RWPE1 (cell line): ENCODE measurements around the gene USP13.
"Not testable (repeated sequence)": the region's sequence is repeated elsewhere in the genome, so short reads cannot be mapped to it uniquely, and the experiment has no call there.

ENCODE experiments used
- CTCF ChIA-PET: fragments of 350-600 bp; sonication (Branson Sonifier 250); formaldehyde crosslinking; extraction: SDS; loops from one replicate; lab custom pipeline; 2021; lab: Yijun Ruan, JAX
- POLR2A ChIA-PET: fragments of 400-600 bp; formaldehyde crosslinking; extraction: SDS; loops from one replicate; lab custom pipeline; 2020; ENCODE audit warnings: antibody characterized with exemption; ENCODE audit not compliant: low non-redundant PET; lab: Yijun Ruan, JAX
- DNase-seq: peaks from one replicate; pipeline ENCODE4 v3.0.0; 2012; ENCODE audit warnings: low spot score
- H3K27ac ChIP-seq: fragments of 450-650 bp; 2 replicates; pipeline ENCODE4 v1.5.1; 2017
- TF ChIP-seq, protein P1 (sequence below): fragments of 450-650 bp; conservative IDR thresholded peaks from 2 replicates; pipeline ENCODE4 v1.5.1; 2017; ENCODE audit warnings: low read depth, mild to moderate bottlenecking

Gene USP13

DNA sequence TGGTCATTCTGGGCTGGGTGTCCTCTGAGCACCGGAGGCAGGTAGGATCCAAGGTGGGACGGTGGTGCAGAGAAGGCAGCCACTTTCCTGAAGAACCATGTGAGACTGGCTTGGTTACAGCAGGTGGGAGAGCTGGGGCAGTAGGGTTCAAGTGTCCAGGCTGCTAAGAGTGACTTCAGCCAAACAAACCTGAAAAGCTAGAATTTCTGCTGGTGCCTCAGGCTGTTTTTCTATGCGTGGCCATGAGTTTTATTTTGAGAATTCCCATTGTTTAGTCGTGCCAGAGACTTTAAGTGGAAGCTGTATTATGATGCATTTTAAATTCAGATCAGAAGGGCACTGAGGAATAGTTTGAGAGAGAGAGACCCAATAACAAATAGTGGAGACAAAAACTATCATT is 20.1 kb downstream of the USP13 start:
- CTCF ChIA-PET, result no interaction called here
- TF ChIP-seq, protein P1, sequence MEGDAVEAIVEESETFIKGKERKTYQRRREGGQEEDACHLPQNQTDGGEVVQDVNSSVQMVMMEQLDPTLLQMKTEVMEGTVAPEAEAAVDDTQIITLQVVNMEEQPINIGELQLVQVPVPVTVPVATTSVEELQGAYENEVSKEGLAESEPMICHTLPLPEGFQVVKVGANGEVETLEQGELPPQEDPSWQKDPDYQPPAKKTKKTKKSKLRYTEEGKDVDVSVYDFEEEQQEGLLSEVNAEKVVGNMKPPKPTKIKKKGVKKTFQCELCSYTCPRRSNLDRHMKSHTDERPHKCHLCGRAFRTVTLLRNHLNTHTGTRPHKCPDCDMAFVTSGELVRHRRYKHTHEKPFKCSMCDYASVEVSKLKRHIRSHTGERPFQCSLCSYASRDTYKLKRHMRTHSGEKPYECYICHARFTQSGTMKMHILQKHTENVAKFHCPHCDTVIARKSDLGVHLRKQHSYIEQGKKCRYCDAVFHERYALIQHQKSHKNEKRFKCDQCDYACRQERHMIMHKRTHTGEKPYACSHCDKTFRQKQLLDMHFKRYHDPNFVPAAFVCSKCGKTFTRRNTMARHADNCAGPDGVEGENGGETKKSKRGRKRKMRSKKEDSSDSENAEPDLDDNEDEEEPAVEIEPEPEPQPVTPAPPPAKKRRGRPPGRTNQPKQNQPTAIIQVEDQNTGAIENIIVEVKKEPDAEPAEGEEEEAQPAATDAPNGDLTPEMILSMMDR, result no peak
- no peak overlapping the region for H3K27ac ChIP-seq
- POLR2A ChIA-PET, result no interaction called here
- peak; percentile 14 for DNase-seq

DNA sequence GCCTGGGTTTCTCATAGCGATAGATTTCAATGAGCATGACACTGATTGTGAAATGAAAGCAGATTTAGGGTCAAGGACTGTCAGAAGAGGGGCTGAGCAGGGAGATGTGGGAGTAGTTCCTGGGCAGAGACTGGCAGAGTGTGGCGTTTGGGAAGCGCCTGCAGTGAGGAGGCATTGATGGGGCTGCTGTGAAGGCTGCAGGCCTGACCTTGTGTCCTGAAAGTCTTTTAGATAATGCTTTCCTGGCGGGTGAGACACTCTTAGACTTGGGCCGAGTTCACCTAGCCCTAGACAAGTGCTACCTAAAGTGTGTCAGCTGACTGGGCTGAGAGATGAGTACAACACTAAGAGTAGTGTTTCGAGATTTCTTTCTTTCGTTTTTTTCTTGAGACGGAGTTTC is 20.7 kb downstream of the USP13 start:
- H3K27ac ChIP-seq, result no peak overlapping the region
- ChIA-PET CTCF (no interaction called here), POLR2A (no interaction called here)
- TF ChIP-seq, protein P1, result no peak
- no peak for DNase-seq

DNA sequence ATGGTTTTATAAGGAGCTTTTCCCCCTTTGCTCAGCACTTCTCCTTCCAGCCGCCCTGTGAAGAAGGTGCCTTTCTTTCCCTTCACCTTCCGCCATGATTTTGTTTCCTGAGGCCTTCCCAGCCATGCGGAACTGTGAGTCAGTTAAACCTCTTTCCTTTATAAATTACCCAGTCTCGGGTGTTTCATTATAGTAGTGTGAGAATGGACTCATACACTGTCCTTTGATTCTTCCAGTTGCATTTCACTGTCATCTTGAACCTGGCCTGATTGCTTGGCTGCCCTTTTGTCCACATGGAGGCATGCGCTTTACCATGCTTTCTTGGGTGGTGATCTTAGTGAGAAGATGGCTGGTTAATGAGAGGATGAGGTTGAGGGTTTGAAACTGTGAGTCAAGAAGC is 23.2 kb downstream of the USP13 start:
- H3K27ac ChIP-seq, result no peak overlapping the region

DNA sequence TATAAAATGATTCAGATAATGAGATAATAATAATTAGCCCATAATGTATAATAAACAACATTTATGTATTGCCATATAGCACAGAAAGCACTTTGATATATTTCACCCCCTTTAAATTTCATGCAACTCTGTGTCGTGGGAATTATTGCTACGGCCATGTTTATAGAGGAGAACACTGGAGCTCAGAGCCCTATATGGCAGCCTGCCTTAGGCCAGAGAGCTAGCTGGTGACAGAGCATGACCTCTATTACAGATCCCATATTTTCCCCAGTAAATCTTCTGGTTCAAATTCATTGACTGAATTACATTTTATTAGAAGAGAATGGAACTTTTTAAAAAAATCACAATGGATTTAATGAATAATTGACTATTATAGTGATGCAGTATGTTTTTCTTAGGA is 25.0 kb downstream of the USP13 start:
- ChIA-PET POLR2A (no interaction called here), CTCF (no interaction called here)
- H3K27ac ChIP-seq, result no peak overlapping the region
- TF ChIP-seq, protein P1, result no peak
- DNase-seq, result no peak

More for the DNA sequence above, 23.2 kb downstream of the USP13 start:
- ChIA-PET POLR2A (interaction anchor here (0.6 kb wide), 1 partner anchor 33 kb away, joined by 4 read pairs; no protein-coding TSS in a partner anchor), CTCF (interaction anchor here (1.5 kb wide), 1 partner anchor 26 kb away, joined by 5 read pairs; no protein-coding TSS in a partner anchor)
- TF ChIP-seq, protein P1, result no peak
- DNase-seq, result no peak

DNA sequence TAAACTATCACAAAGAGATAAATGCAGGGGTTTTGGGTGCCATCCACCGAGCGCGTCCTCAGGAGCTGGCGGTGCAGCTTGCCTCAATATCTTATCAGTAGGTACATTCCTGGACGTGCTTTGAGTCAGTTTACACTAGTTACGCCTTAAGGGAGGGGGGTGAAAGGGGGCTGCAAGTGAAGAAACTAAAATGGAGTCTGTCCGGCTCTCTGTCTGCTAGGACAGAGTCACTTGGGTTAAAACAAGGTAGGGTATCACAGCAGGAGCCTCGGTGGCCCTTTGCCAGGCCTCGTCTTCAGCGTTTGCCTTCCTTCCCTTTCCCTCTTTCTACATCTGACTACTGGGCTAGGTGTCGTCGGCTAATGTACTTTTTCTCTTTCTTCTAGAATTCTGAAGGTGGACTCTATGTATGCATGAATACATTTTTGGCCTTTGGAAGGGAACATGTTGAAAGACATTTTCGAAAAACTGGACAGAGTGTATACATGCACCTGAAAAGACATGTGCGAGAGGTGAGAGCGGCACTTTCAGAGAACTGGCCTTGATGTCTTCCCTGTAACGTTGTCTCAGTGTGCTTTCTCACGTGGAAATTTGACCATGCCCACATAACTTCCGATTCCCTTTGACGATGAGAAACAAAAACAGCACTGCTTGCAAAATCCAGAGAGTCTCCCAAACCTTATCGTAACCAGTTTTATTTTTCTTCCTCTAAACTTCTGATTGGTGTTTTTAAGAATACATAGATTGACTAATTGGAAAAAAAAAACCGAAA is 28.8 kb downstream of the USP13 start:
- ChIA-PET CTCF (interaction anchor here (0.7 kb wide), 1 partner anchor 32 kb away, joined by 13 read pairs; no protein-coding TSS in a partner anchor), POLR2A (no interaction called here)
- TF ChIP-seq, protein P1, result no peak
- no peak overlapping the region for H3K27ac ChIP-seq
- DNase-seq, result no peak

DNA sequence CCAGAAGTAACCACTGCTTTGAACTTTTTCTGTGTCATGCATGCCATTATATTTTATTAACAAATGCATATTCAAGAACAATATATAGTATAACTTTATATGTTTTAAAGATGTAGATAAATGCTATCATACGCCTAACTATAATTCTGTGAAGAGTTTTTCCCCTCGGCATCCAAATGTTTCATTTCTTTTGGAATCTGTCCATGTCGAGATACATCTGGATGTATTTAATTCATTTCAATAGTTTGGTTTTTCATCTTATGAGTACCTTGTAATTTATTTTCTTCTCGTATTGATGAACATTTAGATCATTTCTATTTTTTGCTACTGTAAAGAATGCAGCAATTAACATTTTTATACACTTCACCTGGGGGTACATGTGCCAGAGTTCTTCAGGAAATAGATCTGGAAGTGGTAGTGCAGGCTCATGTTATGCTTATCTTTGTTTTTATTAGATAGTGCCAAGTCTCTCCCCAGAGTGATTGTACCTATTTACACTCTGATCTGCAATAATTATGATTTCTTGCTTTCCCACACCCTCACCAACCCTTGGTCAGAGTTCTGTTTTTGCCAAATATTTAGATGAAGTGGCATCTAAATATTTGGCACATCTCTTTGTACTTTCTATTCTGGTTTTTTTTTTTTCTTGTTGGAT is 29.7 kb downstream of the USP13 start:
- H3K27ac ChIP-seq, result no peak overlapping the region
- TF ChIP-seq, protein P1, result no peak
- ChIA-PET CTCF (interaction anchor here (0.6 to 0.7 kb wide), 2 partner anchors 33 to 193 kb away, joined by 3 to 13 read pairs; no protein-coding TSS in a partner anchor), POLR2A (no interaction called here)
- no peak for DNase-seq

DNA sequence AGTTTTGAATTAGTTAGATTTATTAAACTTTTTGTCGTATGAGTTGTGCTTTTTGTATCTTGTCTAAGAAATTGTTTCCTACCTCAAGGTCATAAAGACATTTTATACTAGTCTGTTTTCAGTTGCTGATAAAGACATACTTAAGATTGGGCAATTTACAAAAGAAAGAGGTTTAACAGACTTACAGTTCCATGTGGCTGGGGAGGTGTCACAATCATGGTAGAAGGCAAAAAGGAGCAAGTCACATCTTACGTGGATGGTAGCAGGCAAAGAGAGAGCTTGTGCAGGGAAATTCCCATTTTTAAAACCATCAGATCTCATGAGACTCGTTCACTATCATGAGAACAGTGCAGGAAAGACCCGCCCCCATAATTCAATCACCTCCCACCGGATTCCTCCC is 30.4 kb downstream of the USP13 start:
- POLR2A ChIA-PET, H3K27ac ChIP-seq, DNase-seq, CTCF ChIA-PET: not testable (repeated sequence)
